Osteoblast (primary cell): ENCODE results near the gene GPR34. TPM values are rescaled to one million over a fixed set of nuclear protein-coding genes. Genes with fewer than 3 reads are reported as not detected.

ENCODE experiments used
- DNase-seq: peaks from one replicate; pipeline ENCODE4 v3.0.0; 2011; ENCODE audit warnings: low spot score, mixed read lengths; ENCODE audit not compliant: insufficient read length; ENCODE audit errors: missing footprints
- H2AFZ ChIP-seq: 2 replicates; pipeline ENCODE4 v1.6.0; 2011; ENCODE audit warnings: mild to moderate bottlenecking, low read length
- H3K27ac ChIP-seq: 2 replicates; pipeline ENCODE4 v1.5.1; 2011; ENCODE audit warnings: mild to moderate bottlenecking, low read depth, low read length, moderate library complexity
- H3K27me3 ChIP-seq: 2 replicates; pipeline ENCODE4 v1.6.0; 2012; ENCODE audit warnings: mild to moderate bottlenecking, control low read depth, inconsistent platforms, low read length, moderate library complexity; ENCODE audit not compliant: insufficient read depth
- H3K36me3 ChIP-seq: 2 replicates; pipeline ENCODE4 v1.5.1; 2011; ENCODE audit warnings: mild to moderate bottlenecking, low read length, control low read depth, moderate library complexity; ENCODE audit not compliant: insufficient read depth
- H3K4me1 ChIP-seq: 2 replicates; pipeline ENCODE4 v1.5.1; 2011; ENCODE audit warnings: mild to moderate bottlenecking, low read length, control low read depth, moderate library complexity; ENCODE audit not compliant: insufficient read depth
- H3K4me2 ChIP-seq: 2 replicates; pipeline ENCODE4 v1.6.0; 2011; ENCODE audit warnings: mild to moderate bottlenecking, low read length; ENCODE audit not compliant: insufficient read depth
- H3K4me3 ChIP-seq: fragments of 200-600 bp; sonication (generic); 3 replicates; pipeline ENCODE4 v1.5.1; 2012; ENCODE audit warnings: mild to moderate bottlenecking, low read length, inconsistent platforms; ENCODE audit not compliant: insufficient read depth
- H3K79me2 ChIP-seq: 2 replicates; pipeline ENCODE4 v1.6.0; 2012; ENCODE audit warnings: mild to moderate bottlenecking, low read length, control low read depth, inconsistent platforms; ENCODE audit not compliant: insufficient read depth
- H3K9me3 ChIP-seq: 2 replicates; pipeline ENCODE4 v1.5.1; 2011; ENCODE audit warnings: low read depth, low read length, control low read depth
- H4K20me1 ChIP-seq: 2 replicates; pipeline ENCODE4 v1.6.0; 2012; ENCODE audit warnings: mild to moderate bottlenecking, low read length, control low read depth; ENCODE audit not compliant: insufficient read depth
- total RNA-seq: library from RNA; depleted of rRNA; stranded (reverse); fragments of >200 nt; gene quantifications from 2 replicates; pipeline ENCODE4 v1.2.3, GENCODE V29; 2012
- TF ChIP-seq, protein P1 (sequence below): IDR thresholded peaks from 2 replicates; pipeline ENCODE4 v1.5.1; 2011; ENCODE audit warnings: mild to moderate bottlenecking, low read depth, low read length, moderate library complexity; ENCODE audit errors: extremely low read depth

Gene GPR34
- total RNA-seq, 1 donor = 0.72 TPM

DNA sequence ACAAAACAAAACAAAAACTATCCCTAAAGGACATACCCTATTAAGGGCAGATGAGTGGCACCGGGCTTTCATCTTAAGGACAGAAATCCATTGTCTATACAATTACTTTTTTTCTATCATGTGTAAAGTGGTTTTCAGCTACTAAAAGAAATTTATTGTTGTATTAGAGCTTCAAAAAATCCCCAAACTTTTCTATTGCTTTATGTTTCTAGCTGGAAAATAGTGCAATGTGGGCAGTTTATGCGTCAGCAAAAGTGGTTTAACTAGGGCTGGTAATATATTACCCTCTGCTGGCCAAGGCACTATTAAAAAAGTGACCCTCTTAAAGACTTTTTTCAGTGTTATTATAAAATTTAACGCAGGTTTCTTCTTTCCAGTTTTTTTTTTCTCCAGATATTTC, 19.7 kb downstream of the GPR34 start:
- no peaks in the 10 kb centered on the region for H3K4me1 ChIP-seq
- no peak overlapping the region for H3K27ac ChIP-seq
- H3K4me3 ChIP-seq = no peak overlapping the region
- H2AFZ ChIP-seq = no peak overlapping the region
- H3K9me3 ChIP-seq = no peaks in the 10 kb centered on the region
- TF ChIP-seq, protein P1, sequence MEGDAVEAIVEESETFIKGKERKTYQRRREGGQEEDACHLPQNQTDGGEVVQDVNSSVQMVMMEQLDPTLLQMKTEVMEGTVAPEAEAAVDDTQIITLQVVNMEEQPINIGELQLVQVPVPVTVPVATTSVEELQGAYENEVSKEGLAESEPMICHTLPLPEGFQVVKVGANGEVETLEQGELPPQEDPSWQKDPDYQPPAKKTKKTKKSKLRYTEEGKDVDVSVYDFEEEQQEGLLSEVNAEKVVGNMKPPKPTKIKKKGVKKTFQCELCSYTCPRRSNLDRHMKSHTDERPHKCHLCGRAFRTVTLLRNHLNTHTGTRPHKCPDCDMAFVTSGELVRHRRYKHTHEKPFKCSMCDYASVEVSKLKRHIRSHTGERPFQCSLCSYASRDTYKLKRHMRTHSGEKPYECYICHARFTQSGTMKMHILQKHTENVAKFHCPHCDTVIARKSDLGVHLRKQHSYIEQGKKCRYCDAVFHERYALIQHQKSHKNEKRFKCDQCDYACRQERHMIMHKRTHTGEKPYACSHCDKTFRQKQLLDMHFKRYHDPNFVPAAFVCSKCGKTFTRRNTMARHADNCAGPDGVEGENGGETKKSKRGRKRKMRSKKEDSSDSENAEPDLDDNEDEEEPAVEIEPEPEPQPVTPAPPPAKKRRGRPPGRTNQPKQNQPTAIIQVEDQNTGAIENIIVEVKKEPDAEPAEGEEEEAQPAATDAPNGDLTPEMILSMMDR = peak; percentile 12
- H4K20me1 ChIP-seq = no peaks in the 10 kb centered on the region
- DNase-seq = no peak
- H3K4me2 ChIP-seq = no peak overlapping the region
- H3K79me2 ChIP-seq = no peaks in the 10 kb centered on the region
- peaks cover 5% of the 10 kb centered on the region for H3K27me3 ChIP-seq
- H3K36me3 ChIP-seq = no peaks in the 10 kb centered on the region

DNA sequence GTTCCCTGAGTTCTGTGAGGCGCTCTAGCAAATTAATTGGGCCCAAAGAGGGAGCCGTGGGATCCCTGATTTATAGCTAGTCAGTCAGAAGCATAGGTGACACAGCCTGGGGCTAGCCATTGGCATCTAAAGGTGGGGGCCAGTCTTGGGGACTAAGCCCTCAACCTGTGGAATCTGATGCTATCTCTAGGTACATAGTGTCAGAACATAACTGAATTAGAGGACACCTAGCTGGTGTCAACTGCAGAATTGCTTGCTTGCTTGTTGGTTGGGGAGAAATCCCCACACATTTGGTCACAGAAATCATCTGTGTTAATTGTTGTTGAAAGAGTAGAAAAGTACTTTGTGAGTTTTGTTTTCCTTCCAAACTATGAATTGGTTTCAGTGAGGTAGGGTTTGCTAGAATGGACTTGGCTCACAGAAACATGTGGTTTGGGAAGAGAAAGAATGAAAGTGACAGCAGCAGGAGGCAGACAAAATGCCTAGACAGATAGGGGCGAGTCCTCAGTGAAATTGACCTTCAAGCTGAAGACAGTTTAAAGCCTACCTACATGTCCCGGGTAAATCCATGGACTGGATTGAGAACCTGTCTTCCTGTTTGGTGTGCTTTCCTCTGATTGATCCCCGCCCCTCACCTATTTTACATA, 22.4 kb downstream of the GPR34 start:
- H4K20me1 ChIP-seq = no peaks in the 10 kb centered on the region
- H3K27me3 ChIP-seq = peaks cover 5% of the 10 kb centered on the region
- H2AFZ ChIP-seq = no peak overlapping the region
- no peaks in the 10 kb centered on the region for H3K4me1 ChIP-seq
- DNase-seq = no peak
- no peak overlapping the region for H3K27ac ChIP-seq
- H3K36me3 ChIP-seq = no peaks in the 10 kb centered on the region
- no peaks in the 10 kb centered on the region for H3K9me3 ChIP-seq
- H3K79me2 ChIP-seq = no peaks in the 10 kb centered on the region
- H3K4me2 ChIP-seq = no peak overlapping the region
- TF ChIP-seq, protein P1 = no peak
- H3K4me3 ChIP-seq = no peak overlapping the region

DNA sequence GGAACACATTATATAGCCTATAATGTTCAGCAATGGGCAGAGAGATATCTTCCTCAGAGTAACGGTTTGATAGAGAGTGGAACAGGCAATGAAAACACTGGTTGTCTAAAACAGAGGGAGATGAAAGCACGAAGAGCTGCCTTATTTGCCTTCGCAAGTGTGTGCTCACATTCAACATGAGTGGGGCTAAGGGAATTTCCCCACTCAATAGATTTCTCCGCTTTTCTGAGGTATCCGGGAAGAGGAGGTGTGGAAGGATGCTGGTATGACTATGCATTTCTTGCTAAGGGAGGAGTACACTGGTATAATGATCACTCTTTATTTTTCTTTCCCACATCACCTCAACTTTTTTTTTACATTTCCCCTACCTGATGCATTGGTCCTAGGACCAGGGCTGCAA, 27.4 kb downstream of the GPR34 start:
- no peak overlapping the region for H3K4me3 ChIP-seq
- no peak overlapping the region for H2AFZ ChIP-seq
- H3K9me3 ChIP-seq = no peaks in the 10 kb centered on the region
- H3K36me3 ChIP-seq = no peaks in the 10 kb centered on the region
- no peak overlapping the region for H3K4me2 ChIP-seq
- no peaks in the 10 kb centered on the region for H3K27me3 ChIP-seq
- TF ChIP-seq, protein P1 = no peak
- no peaks in the 10 kb centered on the region for H3K79me2 ChIP-seq
- peaks cover 4% of the 10 kb centered on the region for H3K4me1 ChIP-seq
- no peaks in the 10 kb centered on the region for H4K20me1 ChIP-seq
- no peak for DNase-seq
- no peak overlapping the region for H3K27ac ChIP-seq

DNA sequence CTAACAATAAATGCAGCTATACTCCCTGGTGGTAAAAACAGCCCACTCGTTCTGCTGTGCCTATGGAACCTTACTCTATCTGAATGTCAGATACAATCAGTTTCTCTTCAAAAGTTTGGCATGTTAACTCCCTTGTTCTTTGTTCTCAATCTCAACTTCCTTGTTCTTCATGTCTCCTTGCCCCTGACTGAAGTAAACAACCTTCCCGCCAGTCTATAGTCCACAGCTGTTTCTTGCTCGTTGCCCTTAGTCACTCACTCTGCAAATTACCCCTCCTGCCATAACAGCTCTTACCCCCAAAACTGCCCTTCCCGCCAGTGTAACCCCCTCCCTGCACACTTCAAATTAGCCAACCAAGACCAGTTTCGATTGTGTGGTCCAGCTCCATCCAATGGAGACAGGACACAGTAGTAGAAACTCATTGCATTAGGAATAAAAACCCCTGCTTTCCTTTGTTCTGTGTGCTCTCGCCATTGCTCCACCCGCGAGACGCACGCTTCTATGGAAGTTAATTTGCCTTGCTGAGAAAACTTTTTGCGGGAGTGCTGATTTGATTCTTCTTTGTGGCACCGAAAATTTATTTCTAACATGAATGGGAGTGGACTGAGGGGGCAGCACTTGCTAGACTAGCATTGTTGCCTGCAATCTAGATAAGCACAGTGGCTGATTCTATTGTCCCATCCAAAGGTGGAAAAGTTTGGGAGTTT, 28.1 kb downstream of the GPR34 start:
- H2AFZ ChIP-seq = no peak overlapping the region
- no peak overlapping the region for H3K4me2 ChIP-seq
- H3K36me3 ChIP-seq = no peaks in the 10 kb centered on the region
- H3K27ac ChIP-seq = no peak overlapping the region
- no peaks in the 10 kb centered on the region for H3K9me3 ChIP-seq
- DNase-seq = no peak
- H3K4me3 ChIP-seq = no peak overlapping the region
- no peaks in the 10 kb centered on the region for H4K20me1 ChIP-seq
- no peaks in the 10 kb centered on the region for H3K27me3 ChIP-seq
- TF ChIP-seq, protein P1 = no peak
- H3K79me2 ChIP-seq = no peaks in the 10 kb centered on the region
- H3K4me1 ChIP-seq = peaks cover 4% of the 10 kb centered on the region
